ENCODE results near the gene EBLN2.
"Not testable (repeated sequence)": the region's sequence is repeated elsewhere in the genome, so short reads cannot be mapped to it uniquely, and the experiment has no call there.

EBLN2 gene

DNA sequence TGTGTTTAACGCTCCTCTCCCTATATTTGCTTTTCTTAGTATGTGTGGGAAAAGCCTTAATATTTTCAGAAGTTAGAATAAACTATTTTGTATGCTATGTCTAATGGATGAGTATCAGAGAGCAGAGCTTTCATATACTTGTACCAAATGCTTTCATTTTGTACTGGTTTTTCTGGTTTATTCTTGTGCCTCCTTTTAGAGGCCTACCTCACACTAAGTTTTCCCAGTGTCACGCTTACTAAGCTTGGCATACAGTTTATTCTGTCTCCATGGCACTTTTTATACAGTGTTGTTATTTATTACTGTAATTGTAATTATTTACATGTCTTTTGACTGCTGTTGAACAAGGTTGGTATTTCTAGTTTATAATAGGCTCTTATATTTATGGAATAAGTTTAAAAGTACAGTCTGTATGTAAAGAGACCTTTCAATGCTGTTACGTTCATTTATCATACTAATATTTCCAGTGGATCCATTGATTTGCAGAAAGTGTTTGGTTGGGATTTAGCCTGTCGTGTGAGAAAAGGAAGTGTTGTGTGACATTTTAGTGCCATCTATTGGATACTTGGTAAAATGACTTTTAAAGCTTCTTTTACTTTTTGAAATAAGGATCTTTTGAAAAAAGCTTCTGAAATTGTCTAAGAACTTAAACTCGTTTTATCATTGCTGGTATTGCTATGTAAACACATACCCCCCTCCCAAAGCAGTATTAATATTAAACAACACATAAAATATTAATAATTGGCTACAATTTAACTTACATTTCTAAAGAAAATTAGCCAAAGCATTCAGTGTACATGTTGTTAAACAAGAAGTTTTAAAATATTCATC lies 5.2 kb upstream of the EBLN2 start:
- intact Hi-C loops (cut with DNase I), result loop anchor here (2.0 to 10.0 kb wide), 2 partner anchors 61 to 117 kb away; partner anchors contain the start of gene PPP4R2
- peak in 1 of 42 donors; percentile 15 for DNase-seq

DNA sequence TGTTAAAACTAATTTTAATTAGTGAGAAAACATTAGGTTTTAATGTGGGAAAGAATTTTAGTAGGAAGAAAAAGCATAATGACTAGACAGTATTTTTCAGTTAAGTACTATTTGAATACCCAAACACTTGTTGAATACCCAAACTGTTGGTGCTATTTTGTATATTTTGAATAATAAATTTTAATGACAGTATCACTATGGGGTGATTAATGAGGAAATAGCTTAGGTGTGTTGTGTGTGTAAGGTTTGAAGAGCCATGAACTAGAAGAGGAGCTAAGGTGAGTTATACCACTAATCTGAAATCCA lies 4.7 kb upstream of the EBLN2 start:
- DNase-seq, result no peak
- intact Hi-C loops (cut with DNase I), result loop anchor here (2.0 to 10.0 kb wide), 2 partner anchors 62 to 118 kb away; partner anchors contain the start of gene PPP4R2

DNA sequence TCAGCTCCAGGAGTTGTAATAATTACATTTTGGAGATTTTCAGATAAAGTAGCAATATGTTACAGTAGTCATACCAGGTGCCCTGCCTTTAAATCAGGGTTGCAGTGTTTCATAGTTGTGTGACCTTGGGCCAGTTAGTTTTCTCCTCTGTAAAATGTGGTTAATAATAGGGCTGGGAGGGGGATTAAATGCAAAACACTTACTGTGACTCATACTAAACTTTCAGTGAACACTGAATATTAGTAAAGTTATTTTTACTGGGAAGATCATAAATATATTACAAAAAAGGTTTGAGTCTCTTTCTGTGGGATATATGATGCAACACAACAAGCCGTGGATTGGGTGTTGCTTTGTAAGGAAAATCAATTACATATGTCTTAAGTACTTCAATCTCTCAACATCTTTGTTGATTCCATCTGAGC lies 1.1 kb upstream of the EBLN2 start:
- no peak for DNase-seq
- intact Hi-C loops (cut with DNase I), result no loop called here

DNA sequence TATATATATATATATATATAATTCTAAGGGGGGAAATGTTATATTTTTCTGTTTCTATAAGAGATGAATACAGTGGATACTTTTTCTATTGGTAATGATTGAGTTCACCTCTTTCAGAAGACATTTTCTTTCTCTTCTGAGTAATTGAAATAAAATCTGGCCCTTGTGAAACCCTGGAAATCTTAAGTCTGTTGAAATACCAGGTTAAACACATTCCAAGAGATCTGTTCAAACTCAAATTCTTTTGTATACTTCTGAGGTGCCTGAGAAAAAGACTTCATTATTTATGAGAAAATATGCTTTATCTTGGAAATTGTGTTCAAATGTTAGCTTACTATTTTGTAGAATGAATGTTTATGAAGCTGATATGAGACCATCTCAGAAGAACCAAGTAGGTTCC lies 4.8 kb downstream of the EBLN2 start:
- intact Hi-C loops (cut with DNase I); DNase-seq: not testable (repeated sequence)

DNA sequence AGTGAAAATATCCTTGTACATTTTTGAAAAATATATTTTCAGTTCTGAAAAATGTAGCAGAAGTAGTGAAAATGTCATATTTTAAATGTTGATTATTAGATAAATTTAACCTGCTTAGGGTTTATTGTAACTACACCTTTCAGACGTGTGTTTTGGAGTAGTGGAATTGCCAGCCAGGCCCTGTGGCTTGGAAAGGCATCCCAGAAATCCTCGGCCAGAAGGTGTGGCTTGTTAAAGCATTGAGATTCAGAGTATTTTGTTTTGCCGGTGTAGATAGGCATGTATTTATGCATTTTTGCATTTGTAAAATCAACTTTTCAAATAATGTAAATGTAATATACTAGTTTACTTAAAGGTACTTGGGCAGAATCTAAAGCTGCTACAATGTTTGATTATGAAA lies 7.0 kb downstream of the EBLN2 start:
- DNase-seq, result no peak
- intact Hi-C loops (cut with DNase I), result no loop called here

- intact Hi-C loops (cut with DNase I), result no loop called here
- no peak for DNase-seq
Measured at GRCh38 chr3:73069187-73069586, 7.7 kb downstream of the EBLN2 start.

- intact Hi-C loops (cut with DNase I), result no loop called here
Measured at GRCh38 chr3:73069775-73070444, 8.5 kb downstream of the EBLN2 start.

DNA sequence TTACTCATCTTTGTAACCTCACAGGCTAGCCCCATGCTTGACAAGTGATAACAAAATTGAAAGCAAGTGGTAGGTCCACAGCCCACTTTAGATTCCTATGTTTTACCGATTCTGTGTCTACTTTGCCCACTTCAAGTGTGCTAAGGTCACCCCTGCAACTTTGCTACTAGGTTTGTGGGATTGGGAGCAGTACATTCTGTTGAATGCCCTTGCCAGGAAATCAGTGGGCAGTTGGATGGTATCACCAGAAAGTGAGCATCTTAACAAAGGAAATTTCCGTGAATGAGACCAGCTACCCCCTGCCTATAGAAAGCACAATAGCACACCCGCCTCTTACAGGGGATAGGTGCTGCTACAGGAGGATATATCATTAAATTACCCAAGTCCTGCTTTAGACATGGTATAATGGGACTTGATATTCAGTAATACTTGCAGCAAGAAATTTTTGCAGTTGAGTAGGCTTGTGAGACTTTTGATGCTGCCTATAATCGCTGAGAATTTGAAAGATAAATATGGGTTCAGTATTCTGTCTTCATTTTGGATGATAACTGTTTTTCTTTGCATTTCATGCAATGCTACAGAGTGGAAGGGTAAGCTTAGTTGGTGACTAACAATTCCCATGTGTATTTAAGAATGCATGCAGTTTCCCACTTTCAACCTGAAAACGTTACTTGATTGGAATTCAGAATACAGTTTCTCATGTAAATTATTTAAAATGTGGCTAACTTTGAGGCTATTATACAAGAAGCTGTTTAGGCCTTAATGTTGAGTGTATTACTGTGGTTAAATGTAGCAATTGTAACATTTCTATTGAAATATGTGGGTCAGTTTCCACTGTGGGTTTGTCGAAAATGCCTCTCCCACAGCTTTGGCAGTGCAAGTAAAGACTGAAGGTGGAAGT lies 9.5 kb downstream of the EBLN2 start:
- no peak for DNase-seq
- intact Hi-C loops (cut with DNase I), result no loop called here

More at GRCh38 chr3:73069775-73070444, 8.5 kb downstream of the EBLN2 start:
- no peak for DNase-seq

DNA sequence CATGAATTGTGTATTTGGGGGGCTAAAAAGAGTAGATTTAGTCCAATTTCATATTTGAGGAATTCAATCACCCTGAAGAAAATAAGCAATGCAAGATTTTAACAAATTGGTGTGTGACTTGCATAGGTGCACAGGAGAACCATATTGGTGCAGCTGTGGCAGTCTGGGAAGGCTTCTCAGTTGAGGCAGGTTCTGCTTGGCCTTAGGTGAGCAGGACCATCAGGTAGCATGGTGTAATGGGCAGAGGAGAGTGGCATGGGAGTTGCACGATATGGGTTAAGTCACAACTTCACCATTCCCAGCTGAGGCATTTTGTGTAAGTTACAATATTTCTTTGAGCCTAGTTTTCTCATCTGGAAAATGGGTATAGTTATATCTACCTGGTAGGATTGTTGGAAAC lies 10.5 kb downstream of the EBLN2 start:
- intact Hi-C loops (cut with DNase I), result no loop called here
- DNase-seq, result no peak

GRCh38 chr3:73072634-73073033 lies 11.2 kb downstream of the EBLN2 start:
- intact Hi-C loops (cut with DNase I), result no loop called here
- DNase-seq, result no peak

- intact Hi-C loops (cut with DNase I), result no loop called here
- no peak for DNase-seq
Measured at GRCh38 chr3:73073091-73073707, 11.7 kb downstream of the EBLN2 start.

DNA sequence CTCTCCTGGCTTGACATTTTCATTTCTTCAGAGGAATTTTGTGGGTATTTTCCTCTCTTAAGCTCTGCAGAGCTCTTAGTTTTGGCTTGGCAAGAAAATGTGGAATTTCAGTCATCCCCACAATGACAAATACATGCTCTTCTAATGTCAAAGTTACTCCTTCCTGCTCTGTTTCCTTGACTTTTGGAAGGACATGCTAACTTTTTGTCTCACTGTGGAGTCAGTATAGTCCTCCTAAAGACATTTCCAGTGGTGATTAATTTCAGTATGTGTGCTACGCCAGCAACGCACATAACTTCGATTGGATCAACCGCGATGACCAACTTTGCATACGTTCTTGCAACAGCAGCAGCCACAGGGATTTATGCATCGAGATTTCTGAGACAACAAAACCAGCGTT lies 13.3 kb downstream of the EBLN2 start:
- intact Hi-C loops (cut with DNase I), result no loop called here

DNA sequence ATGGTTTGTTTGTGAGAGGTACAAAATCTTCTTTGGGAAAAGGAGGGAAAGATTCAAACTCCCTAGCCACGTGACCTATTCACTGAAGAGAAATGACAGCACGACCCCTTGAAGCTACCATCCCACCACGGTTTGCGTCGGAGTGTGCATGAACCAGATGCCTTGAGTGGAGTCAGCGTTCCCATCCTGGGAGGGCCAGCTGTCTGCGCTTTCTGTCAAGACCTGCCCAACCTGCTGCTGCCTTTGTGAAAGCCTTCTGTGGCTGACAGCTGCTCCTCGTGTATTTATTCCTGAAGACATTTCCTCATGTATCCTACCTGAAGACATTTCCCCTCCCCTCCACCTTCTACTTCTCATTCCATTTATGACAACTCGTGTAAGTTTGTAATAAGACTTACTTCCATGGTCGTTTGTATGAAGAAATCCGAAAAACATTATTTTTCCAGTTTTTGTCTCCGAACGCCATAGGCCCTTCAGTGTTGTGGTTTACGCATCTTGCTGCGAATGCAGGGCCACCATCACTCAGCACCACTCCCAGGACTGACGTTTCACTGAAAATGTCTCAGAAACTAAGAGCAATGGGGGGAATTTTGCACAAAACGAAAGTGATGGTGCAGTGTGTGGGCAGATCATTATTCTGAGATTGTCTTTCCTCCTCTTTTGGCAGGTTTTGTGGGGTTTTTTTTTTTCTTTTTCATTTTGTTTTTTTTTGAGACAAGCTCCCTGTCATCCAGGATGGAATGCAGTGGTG lies 18.9 kb downstream of the EBLN2 start:
- intact Hi-C loops (cut with DNase I), result loop anchor here (10.0 kb wide), 1 partner anchor 236 kb away; the partner anchor contains the start of gene SHQ1
- peak in 8 of 42 donors; percentile 14 to 30 (median 22) for DNase-seq

More for the DNA sequence above, 13.3 kb downstream of the EBLN2 start:
- no peak for DNase-seq

- DNase-seq, result no peak
- intact Hi-C loops (cut with DNase I), result loop anchor here (10.0 kb wide), 1 partner anchor 236 kb away; the partner anchor contains the start of gene SHQ1
Measured at GRCh38 chr3:73081140-73081539, 19.7 kb downstream of the EBLN2 start.

- no peak for DNase-seq
- intact Hi-C loops (cut with DNase I), result loop anchor here (10.0 kb wide), 1 partner anchor 239 kb away; the partner anchor contains the start of gene SHQ1
Measured at GRCh38 chr3:73084170-73084569, 22.7 kb downstream of the EBLN2 start.

DNA sequence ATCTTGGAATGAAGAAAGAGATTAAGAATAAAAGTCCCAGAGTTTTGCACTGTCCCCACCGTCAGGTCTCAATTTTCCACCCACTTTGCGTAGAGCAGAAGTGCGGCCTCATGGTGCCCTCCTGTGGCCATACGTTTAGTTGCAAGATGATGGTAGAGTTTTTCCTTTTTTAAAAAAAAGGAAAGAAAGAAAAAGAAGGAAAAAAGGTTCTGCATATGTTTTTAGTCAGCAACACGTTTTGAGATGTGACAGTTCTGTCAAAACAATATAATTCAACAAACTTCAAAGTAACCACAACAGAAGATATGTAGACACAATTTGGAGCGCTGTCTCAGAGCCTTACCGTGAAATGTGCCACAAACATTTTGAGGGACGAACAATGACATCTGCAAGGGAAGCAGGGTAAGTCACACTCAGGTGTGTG lies 24.6 kb downstream of the EBLN2 start:
- DNase-seq, result peak in 41 of 42 donors; percentile 19 to 85 (median 58)
- intact Hi-C loops (cut with DNase I), result loop anchor here (10.0 kb wide), 1 partner anchor 241 kb away; the partner anchor contains the start of gene SHQ1

- intact Hi-C loops (cut with DNase I), result no loop called here
- DNase-seq, result no peak
Measured at GRCh38 chr3:73094129-73094528, 32.7 kb downstream of the EBLN2 start.

DNA sequence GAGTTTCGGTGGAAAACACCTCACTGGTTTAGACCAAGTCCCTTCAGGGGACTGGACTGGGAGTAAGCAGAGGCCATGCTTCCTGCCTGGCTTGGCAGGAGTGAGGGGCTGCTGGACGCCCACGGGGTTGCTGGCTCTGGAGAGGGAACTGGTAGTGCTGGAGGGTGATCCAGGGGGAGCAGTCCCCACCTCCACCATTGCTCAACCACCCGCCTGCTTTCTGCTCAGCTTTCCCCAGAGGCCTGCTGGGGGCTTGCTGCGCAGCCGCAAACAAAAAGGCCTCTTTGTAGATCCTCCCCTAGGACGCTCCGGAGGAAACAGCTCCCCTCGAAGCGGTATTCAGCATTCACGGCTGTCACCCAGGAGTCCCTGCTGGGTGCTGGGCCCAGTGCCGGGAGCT lies 33.5 kb downstream of the EBLN2 start:
- no peak for DNase-seq
- intact Hi-C loops (cut with DNase I), result no loop called here

All from head of caudate nucleus (tissue), 42 donors.